DND-41 (cell line): ENCODE measurements around the gene DAD1.

Experiments
- ATAC-seq: fragments of 200-7000 bp; cut with Tn5 transposase; 3 replicates; pipeline ENCODE4 v1.9.1; 2021; ENCODE audit warnings: low read depth; ENCODE audit not compliant: insufficient read depth
- DNase-seq: peaks from one replicate; pipeline ENCODE4 v3.0.0-alpha.2; 2020
- H2AFZ ChIP-seq: 2 replicates; pipeline ENCODE4 v1.6.0; 2012; ENCODE audit warnings: low read depth, low read length
- H3K27ac ChIP-seq: 2 replicates; pipeline ENCODE4 v1.5.1; 2012; ENCODE audit warnings: low read length, inconsistent platforms
- H3K27me3 ChIP-seq: fragments of 200-600 bp; sonication (generic); 2 replicates; pipeline ENCODE4 v1.6.0; 2012; ENCODE audit warnings: low read length, mild to moderate bottlenecking, inconsistent platforms; ENCODE audit not compliant: insufficient read depth, poor library complexity
- H3K36me3 ChIP-seq: 2 replicates; pipeline ENCODE4 v1.5.1; 2012; ENCODE audit warnings: low read length, inconsistent platforms; ENCODE audit not compliant: insufficient read depth
- H3K4me1 ChIP-seq: 2 replicates; pipeline ENCODE4 v1.5.1; 2012; ENCODE audit warnings: mild to moderate bottlenecking, low read length; ENCODE audit not compliant: insufficient read depth
- H3K4me2 ChIP-seq: 2 replicates; pipeline ENCODE4 v1.6.0; 2012; ENCODE audit warnings: mild to moderate bottlenecking, moderate library complexity, low read length, inconsistent platforms; ENCODE audit not compliant: insufficient read depth
- H3K4me3 ChIP-seq, 2 experiments: fragments of 200-600 bp in 1 of 2; shearing (Covaris generic) in 1 of 2; 2 replicates each; pipeline ENCODE4 v1.5.1; 2012 to 2016; ENCODE audit warnings: inconsistent platforms in 2 of 2, low read length in 2 of 2, mild to moderate bottlenecking in 2 of 2, low read depth in 1 of 2, moderate library complexity in 1 of 2
- H3K79me2 ChIP-seq: 2 replicates; pipeline ENCODE4 v1.6.0; 2012; ENCODE audit warnings: low read length, inconsistent platforms; ENCODE audit not compliant: insufficient read depth
- H3K9ac ChIP-seq: 2 replicates; pipeline ENCODE4 v1.6.0; 2012; ENCODE audit warnings: low read depth, mild to moderate bottlenecking, inconsistent platforms, low read length, moderate library complexity
- H3K9me3 ChIP-seq: 2 replicates; pipeline ENCODE4 v1.5.1; 2012; ENCODE audit warnings: low read length, moderate library complexity, mild to moderate bottlenecking, inconsistent platforms; ENCODE audit not compliant: insufficient read depth, severe bottlenecking
- H4K20me1 ChIP-seq: 2 replicates; pipeline ENCODE4 v1.6.0; 2012; ENCODE audit warnings: low read length; ENCODE audit not compliant: insufficient read depth
- EZH2 ChIP-seq: IDR thresholded peaks from 3 replicates; pipeline ENCODE4 v1.6.1; 2012; ENCODE audit warnings: borderline replicate concordance, low read depth, mild to moderate bottlenecking, moderate library complexity, low read length, inconsistent platforms; ENCODE audit not compliant: severe bottlenecking
- TF ChIP-seq, protein P1 (sequence below): IDR thresholded peaks from 2 replicates; pipeline ENCODE4 v1.5.1; 2012; ENCODE audit warnings: borderline replicate concordance, low read length, moderate library complexity, mild to moderate bottlenecking; ENCODE audit not compliant: poor library complexity, severe bottlenecking; ENCODE audit errors: extremely low read depth

Gene DAD1

GRCh38 chr14:22564463-22564862 is 24.6 kb downstream of the DAD1 start:
- Histone ChIP-seq H2AFZ (no peak overlapping the region), H3K79me2 (peaks cover 6% of the 10 kb centered on the region), H3K27me3 (peaks cover 1% of the 10 kb centered on the region), H3K4me2 (no peak overlapping the region), H3K36me3 (peaks cover 54% of the 10 kb centered on the region), H3K9me3 (no peaks in the 10 kb centered on the region), H3K9ac (no peak overlapping the region), H3K4me1 (peaks cover 34% of the 10 kb centered on the region), H4K20me1 (peaks cover 81% of the 10 kb centered on the region), H3K4me3 (no peak overlapping the region), H3K27ac (no peak overlapping the region)
- no peak for DNase-seq
- ATAC-seq = no peak
- TF ChIP-seq, protein P1, sequence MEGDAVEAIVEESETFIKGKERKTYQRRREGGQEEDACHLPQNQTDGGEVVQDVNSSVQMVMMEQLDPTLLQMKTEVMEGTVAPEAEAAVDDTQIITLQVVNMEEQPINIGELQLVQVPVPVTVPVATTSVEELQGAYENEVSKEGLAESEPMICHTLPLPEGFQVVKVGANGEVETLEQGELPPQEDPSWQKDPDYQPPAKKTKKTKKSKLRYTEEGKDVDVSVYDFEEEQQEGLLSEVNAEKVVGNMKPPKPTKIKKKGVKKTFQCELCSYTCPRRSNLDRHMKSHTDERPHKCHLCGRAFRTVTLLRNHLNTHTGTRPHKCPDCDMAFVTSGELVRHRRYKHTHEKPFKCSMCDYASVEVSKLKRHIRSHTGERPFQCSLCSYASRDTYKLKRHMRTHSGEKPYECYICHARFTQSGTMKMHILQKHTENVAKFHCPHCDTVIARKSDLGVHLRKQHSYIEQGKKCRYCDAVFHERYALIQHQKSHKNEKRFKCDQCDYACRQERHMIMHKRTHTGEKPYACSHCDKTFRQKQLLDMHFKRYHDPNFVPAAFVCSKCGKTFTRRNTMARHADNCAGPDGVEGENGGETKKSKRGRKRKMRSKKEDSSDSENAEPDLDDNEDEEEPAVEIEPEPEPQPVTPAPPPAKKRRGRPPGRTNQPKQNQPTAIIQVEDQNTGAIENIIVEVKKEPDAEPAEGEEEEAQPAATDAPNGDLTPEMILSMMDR = no peak
- TF ChIP-seq EZH2 = no peak

- Histone ChIP-seq H3K79me2 (0 out of 2 replicates have a peak, but pooled peaks cover 3% of the 10 kb centered on the region), H3K4me1 (peaks cover 34% of the 10 kb centered on the region), H3K27ac (no peak overlapping the region), H3K27me3 (peaks cover 6% of the 10 kb centered on the region), H4K20me1 (peaks cover 78% of the 10 kb centered on the region), H3K4me3 (no peak overlapping the region), H3K4me2 (no peak overlapping the region), H3K9ac (no peak overlapping the region), H2AFZ (no peak overlapping the region), H3K9me3 (no peaks in the 10 kb centered on the region), H3K36me3 (peaks cover 49% of the 10 kb centered on the region)
- ATAC-seq = no peak
- TF ChIP-seq, protein P1 = no peak
- TF ChIP-seq EZH2 = no peak
- DNase-seq = no peak
Observed at GRCh38 chr14:22563987-22564386, 25.0 kb downstream of the DAD1 start.

GRCh38 chr14:22561661-22562579 is 27.1 kb downstream of the DAD1 start:
- no peaks in the 10 kb centered on the region for H3K9me3 ChIP-seq
- peak overlapping the region; percentile 37 for H3K4me2 ChIP-seq
- 0 out of 4 replicates have a peak overlapping the region, but pooled peaks of 1 of the 2 experiments have one; percentile 1 for H3K4me3 ChIP-seq
- peak; percentile 86 for ATAC-seq
- peaks cover 19% of the 10 kb centered on the region for H3K27me3 ChIP-seq
- H3K27ac ChIP-seq = peak overlapping the region; percentile 58
- no peak overlapping the region for H2AFZ ChIP-seq
- peaks cover 30% of the 10 kb centered on the region for H3K36me3 ChIP-seq
- H3K4me1 ChIP-seq = peaks cover 42% of the 10 kb centered on the region
- TF ChIP-seq, protein P1 = no peak
- no peak for TF ChIP-seq EZH2
- peak; percentile 85 for DNase-seq
- no peak overlapping the region for H3K9ac ChIP-seq
- H4K20me1 ChIP-seq = peaks cover 75% of the 10 kb centered on the region
- H3K79me2 ChIP-seq = no peaks in the 10 kb centered on the region
